Stimulated activated CD8-positive, alpha-beta memory T cell treated with anti-CD3 and anti-CD28 coated beads, Interleukin-12 subunit alpha, Interleukin-12 subunit beta, amount 100 ng/mL, for 24 hours (primary cell): ENCODE data around the gene PICALM.

ENCODE experiments used
- DNase-seq: peaks from one replicate; pipeline ENCODE4 v3.0.0-alpha.2; 2020; ENCODE audit errors: extremely low read depth

Gene PICALM

DNA sequence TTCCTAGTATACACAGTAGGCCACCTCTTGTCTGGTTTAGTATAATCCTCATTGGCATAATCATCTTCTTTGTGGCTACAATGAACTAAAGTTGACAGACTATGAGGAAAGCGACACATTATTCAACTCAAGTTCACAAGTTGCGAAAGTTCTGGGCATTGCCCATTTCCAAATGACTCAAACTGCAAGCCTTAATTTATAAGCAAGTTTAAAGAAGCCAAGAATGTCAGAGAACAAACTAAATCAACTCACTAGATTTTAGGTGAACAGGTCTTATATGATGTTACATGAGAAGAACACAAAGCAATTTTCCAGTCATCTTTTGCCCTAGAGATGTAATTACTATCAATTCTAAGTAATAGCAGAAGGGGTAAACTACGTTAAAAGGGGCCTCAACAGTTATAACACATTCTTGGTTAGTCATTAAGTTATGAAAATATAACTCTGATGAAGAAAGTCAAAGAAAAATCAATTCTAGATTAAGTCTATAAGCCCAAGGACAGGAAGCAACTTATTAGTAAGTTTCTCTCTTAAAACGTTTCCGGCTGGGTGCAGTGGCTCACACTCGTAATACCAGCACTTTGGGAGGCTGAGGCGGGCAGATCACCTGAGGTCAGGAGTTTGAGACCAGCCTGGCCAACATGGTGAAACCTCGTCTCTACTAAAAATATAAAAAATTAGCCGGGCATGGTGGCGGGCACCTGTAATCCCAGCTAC, 21.5 kb downstream of the PICALM start:
- no peak for DNase-seq

DNA sequence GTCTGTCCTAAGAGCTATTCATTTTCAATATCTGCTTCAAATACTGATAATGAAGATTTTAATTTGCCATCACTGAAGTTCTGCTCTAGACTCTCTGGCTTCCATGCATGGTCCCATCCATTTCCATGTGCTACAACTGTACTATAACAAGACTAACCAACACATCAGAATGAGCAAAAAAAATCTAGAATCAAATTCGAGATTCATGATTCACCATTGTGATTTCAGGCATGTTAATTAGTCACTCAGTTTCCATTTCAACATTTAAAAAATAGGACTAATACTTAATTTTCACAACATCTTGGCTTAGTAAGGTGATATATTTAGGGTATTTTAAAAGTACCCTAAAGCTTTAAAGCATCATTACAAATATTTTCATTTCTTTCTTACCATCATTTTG, 22.8 kb downstream of the PICALM start:
- no peak for DNase-seq

DNA sequence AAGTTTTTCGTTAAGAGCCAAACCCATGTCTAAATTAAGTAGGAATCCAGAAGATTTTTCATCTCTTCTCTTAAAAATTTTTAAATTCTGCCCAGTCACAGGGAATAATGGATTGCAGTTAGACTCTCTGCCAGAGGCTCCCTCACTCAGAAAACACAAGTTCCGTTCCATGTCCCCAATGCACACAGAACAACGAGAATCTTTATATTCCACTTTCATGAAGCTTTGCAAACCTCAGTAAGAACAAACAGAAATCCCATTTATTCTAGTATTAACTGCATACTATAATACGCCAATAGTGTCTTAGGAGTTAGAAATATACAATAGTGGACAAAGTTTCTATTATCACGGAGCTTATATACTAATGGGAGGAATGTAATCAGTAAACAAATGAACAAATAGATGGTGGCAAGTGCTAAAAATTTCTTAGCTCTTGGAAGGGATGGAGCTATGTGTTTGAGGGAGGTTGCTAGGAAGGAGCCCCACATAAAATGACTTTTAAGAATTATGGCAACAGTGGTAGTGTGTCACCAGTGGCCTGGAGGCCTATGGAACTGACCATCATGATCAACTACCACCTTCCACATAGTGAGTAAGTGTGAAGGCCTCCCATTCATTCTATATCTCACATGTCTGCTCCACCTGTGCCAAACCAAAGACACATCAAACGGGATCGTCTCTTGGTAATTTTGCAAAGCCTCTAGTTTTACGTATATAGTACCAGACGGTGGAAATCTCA, 24.9 kb downstream of the PICALM start:
- DNase-seq = no peak

DNA sequence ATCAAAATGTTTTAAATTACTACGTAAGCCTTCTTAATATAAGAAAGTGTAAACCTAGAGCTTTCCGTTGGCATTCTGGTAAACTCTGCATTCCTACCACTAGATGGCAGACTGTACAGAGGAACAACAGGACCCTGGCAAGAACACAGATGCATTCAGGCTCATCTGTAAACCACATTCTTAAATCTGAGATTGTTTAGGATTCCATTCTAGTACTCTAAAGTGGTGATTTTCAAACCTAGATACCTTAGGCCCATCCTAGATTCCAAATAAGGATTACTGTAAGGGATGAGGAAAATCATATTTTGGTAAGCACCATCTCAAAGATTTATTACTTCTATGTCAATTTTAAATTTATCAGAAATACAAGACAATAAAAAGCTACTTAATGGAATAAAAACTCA, 26.9 kb downstream of the PICALM start:
- no peak for DNase-seq

DNA sequence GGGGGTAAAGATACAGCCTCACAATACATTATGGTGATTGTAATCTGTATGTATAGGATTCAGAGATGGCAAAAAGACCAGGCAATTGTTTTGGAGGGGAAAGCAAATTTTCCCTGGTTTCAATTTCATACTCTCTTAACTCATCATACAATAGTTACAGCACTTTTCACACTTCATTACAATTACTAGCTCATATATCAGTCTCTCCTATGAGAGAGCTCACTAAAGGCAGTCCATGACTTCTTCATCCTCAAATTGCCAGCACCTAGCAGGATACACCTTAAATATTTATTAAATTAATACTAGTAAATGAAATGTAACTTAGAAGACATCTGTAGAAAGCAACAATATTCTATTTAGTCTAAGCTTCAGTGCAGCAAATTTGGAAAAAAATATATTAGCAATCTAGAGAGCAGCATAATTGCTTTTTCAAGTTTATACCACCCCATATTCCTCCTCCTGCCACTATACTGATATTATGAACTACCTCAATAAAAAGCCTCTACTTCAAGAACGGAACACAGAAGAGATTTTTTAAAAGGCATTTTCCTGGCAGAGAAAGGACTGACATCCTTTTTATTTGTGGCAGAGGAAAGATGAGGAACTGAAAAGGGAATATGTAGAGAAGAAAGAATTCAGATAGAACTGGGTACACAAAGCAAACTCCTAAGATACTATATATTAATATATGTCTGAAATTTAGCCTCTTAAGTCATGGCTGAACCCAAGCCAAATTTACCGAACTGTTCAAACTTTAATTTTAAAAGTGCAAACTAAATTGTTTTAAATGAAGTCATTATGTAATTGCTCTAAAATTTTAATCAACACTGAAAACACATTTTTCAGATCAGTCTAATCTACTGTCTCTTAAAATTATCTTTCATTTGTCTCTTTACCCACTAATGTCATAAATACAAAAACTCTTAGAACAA, 27.7 kb downstream of the PICALM start:
- DNase-seq = no peak

DNA sequence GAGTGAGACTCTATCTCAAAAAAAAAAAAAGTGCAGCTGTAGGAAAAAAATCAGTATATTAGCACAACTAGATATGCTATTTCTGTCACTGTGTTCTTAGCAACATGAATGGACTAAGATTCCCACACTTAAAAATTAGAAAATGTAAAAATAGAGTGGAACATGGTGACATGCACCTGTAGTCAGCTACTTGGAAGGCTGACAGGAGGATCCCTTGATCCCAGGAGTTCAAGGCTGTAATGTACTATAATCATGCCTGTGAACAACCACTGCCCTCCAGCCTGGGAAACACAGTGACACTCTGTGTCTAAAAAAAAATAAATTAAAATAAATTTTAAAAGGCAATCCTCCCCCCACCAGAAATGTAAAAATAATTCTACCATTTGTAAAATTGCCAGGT, 29.8 kb downstream of the PICALM start:
- DNase-seq = no peak

DNA sequence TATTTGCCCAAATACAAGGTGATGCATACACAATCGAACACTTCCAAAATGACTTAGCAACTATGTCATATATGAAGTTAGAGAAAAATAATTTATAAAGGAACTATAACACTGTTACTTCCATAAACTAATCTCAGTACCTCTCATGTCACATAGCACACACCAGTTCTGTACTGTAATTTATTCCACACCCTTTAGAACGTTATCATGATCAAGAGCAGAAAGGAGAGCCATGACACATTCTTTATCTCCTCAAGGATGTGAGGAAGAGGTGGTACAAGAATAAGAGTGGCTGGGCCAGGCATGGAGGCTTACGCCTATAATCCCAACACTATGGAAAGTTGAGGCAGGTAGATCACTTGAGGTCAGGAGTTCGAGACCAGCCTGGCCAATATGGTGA, 31.1 kb downstream of the PICALM start:
- no peak for DNase-seq

DNA sequence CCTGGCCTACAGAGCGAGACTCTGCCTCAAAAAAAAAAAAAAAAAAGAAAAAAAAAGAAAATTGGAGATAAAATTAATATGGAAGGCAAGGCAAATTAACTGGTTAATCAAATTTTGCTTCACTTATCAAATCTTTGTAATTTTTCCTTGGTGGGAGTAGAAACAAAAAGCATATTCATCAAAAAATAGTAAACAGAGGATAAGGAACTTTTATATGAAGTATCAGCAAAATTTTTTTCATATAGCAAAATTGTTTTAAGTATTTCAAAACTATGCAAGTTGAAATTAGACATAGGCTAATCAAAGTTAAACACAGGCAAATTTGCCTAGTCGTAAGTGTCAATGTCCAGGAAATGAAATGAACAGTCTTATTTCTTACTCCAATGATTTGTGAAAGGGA, 33.0 kb downstream of the PICALM start:
- no peak for DNase-seq

DNA sequence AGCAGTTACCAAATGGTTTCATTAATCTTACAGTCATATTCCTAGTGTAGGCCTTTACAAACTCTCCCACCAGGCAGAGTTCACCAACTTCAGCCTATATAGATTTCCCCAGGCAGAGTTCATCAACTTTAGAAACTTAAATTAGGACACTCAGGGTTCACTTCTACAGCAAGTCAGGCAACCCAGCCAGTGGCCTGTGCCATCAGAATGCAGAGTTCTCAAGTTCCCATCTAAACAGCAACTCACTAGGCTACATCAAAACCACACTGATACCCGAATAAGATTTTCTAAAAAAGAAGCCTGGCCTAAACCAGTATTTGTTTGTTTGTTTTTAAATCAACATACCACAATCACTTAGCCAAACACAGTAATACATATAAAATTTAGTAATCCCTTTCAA, 33.7 kb downstream of the PICALM start:
- no peak for DNase-seq

DNA sequence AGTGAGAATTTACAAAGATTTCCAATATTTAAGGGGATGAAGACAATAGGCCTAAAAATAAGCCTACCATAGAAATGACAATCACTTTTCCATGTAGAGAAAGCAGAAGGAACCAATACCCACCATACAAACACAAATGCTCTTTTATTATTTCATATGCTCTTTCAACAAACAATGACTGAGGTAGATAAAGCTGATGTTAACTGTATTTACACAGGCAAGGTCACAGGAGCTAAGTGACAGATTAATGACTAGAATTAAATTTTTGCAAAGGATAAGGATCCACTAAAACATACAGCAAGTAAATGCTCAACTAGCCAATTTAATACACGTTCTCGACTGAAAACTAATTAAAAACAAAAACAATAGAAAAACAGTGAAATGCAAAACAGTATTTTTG, 34.2 kb downstream of the PICALM start:
- no peak for DNase-seq

DNA sequence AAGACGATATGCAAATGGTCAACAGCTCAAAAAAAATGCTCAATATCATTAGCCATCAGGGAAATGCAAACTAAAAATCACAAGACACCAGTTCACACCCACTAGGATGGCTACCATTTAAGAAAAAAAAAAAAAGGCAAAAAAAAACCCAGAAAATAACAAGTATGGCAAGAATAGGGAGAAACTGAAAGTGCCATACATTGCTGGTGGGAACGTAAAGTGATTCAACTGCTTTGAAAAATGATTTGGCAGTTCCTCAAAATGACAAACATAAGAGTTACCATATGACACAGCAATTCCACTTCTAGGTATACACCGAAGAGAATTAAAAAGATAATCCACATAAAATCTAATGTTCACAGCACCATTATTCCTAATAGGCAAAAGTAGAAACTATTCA, 47.5 kb downstream of the PICALM start:
- no peak for DNase-seq

DNA sequence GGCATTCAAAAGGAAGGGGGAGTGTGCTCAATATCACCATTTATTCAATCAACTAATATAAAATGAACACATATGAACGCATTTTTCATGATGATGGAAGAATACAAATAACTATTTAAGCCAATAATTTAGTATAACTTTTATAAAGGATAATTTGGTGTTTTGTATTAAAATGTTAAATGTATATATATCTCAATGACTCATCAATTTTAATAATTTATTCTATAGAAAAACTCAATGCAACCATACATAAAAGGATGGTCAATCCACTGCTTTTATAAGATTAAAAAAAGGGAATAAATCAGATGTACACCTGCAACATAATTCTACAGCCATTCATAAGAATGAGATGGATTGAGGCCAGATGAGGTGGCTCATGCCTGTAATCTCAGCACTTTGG, 50.6 kb downstream of the PICALM start:
- DNase-seq = no peak

DNA sequence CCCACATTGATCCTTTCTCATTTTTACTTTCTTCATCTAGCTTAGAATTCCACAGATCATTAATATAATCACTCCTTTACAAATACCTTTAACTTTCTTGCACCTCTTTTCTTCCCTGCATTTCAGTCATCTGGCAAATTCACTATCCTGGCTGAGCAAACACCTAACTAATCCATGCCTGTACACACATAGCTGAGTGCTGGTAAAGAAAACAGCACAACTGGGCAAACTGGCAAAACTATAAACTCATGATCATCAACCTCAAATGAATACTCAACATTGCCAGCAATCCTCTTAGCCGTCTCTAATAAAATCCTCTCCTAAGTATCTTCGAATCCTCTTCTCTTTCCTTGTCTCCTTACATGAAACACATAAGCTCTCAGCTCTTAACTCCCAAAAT, 52.4 kb downstream of the PICALM start:
- DNase-seq = no peak

DNA sequence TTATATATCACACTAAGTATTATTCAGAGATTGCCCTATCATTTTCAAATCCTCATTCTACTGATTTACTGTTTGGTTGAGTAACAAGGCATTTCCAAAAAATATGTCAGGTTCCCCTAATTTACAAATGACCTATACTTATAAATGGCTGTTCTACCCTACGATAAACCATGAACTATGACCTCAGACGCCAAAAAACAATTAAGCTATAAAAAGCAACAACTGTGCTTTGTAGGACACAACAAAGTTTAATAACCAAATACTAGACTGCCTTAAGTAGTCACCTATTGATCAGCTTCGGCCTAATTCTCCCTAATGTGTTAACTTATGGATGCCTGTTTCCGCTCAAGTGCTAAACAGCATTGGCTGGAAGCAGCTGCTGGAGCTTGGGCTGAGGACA, 53.2 kb downstream of the PICALM start:
- no peak for DNase-seq

DNA sequence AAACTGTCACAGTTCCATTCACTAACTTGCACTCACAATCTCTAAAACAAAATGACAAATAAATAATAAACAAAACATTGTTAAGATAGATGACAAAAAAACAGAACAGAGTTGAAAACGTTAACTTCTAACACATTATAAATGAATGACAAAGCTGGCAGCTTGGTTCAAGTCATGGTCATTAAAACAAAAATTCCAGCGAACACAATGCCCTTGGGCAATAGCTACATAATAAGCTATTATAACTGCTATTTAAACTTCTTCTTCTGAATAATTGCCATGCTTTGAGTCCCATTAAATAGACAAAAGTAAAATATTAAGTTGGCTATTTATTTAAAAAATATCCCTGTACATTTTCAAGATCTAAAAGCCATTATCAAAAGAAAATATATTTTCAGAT, 54.7 kb downstream of the PICALM start:
- no peak for DNase-seq

DNA sequence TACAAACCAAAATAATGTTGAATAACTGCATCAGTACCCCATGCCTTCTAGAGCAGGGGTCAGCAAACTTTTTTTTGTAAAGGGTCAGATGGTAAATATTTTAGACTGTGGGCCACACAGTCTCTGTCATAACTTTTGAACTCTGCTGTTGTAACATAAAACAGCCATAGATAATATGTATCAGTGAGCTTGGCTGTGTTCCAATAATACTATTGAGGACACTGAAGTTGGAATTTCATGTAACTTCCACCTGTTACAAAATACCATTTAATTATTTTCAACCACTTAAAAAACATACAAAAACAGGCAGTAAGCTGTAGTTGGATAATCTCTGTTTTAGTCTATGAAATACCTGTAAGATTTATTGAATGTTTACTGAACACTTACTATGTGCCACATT, 55.2 kb downstream of the PICALM start:
- no peak for DNase-seq

DNA sequence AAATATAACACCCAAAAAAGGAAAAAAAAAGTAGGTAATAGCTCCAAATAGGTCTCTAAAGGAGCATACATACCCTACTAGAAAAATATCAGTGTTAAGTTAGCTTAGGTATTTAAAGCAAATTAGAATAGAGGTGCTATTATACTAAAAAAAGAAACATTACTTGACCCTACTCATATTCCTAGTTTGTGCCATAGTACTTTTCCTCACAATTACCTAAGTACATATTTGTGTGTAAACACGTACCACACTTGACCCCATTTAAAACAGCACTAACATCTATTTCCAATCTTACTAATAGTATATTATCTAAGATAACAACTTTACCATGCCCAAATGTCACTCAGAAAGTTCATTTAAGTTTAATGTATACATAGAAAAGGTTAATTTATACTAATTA, 57.7 kb downstream of the PICALM start:
- no peak for DNase-seq

DNA sequence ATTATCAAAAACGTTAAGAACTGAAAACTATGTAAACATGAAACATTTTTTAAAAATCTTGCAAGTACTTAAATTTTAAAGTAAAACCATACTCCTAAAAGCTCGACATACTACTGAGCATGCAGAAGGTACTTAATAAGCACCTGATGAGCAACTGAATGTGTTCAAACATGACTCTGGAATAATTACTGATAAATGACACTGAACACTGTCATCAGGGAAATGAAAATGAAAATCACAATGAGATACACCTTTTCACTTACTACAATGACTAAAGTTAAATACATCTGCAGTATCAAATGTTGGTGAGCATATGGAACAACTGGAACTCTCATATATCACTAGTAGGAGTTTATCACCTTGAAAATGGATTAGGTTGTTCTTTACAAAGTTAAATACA, 65.2 kb downstream of the PICALM start:
- DNase-seq = no peak

DNA sequence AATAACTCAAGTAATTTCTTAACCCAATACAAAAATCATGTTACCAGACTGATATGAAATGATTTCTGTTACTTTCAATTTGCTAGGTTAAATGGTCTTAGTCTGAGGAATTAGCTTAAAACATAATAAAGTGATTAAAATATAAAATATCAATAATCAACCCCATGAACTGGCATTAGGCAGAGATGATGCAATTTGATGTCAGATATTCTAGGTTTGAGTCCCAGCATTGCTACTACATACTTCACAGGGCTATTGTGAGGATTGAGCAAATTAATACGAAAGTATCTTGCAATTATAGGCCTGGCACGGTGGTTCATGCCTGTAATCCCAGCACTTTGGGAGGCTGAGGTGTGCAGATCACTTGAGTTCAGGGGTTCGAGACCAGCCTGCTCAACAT, 66.5 kb downstream of the PICALM start:
- no peak for DNase-seq

DNA sequence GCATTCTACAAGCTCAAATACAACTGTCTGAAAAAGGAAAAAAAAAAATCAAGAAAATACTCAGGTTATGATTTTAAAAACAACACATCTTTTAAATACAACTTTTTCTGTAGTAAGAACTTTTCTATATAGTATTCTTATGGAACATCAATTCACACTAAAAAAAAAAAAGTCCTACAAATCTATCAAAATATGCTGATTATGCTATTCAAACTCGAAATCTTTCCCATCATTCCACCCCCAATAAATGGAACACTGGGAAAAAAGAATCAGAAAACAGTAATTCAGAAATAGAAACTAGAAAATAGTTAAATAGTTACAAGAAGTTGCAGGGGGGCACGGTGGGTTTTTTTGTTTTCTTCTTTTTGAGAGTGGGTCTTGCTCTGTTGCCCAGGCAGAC, 77.4 kb downstream of the PICALM start:
- no peak for DNase-seq

DNA sequence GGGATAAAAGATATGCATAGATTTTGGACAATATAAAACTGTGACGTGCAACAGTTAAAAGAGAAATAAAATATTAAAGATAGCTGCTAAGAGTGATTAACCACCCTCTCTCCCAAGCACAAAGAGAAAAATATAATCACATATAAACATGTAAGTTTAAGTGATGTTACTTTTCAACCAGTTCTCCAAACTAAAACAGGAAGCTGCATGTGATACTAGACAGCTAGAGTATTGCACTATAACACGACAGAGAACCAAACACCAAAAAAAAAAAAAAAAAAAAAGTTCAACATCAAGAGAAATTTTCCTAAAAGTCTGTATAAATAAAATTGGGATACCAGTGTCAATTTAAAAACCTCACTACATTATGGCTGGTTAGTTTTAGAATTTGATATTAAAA, 79.1 kb downstream of the PICALM start:
- no peak for DNase-seq

DNA sequence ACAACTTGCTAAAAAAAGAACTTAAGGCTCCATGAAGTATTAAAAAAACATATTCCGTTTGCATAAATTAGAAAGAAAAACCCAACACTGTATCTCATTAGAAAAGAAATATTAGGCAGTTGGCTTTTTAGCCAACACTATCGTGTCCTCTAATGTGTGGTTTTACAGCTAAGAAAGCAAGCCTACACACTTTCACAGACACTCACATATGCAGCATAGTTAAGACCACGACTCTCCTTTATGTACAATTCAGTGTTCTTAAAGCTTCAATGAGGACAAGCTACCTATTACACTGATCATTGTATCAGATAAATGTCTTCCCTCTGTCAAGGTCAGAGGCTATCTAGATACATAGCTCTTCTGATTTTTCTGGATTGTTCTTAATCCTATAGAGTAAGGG, 80.1 kb downstream of the PICALM start:
- no peak for DNase-seq

DNA sequence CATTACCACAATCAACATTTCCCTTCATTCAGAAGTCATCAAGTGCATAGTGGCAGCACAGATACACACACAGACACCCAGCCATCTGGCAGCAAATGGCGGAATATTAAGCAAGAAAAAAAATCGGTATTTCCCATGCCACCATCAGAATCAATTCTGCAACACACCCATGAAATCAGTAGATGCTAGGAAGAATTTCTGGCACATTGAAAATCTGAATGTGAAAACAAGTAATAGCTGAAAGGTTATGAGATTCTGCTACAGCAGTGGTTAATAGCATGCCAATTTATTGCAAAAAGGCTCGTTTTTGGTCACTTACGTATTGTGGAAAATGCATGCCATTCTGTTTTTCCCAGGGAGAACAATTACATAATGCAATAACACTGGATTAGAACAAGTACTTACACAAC, 91.1 kb downstream of the PICALM start:
- no peak for DNase-seq
